ENCODE results near the gene HOXB13.

HOXB13 gene

DNA sequence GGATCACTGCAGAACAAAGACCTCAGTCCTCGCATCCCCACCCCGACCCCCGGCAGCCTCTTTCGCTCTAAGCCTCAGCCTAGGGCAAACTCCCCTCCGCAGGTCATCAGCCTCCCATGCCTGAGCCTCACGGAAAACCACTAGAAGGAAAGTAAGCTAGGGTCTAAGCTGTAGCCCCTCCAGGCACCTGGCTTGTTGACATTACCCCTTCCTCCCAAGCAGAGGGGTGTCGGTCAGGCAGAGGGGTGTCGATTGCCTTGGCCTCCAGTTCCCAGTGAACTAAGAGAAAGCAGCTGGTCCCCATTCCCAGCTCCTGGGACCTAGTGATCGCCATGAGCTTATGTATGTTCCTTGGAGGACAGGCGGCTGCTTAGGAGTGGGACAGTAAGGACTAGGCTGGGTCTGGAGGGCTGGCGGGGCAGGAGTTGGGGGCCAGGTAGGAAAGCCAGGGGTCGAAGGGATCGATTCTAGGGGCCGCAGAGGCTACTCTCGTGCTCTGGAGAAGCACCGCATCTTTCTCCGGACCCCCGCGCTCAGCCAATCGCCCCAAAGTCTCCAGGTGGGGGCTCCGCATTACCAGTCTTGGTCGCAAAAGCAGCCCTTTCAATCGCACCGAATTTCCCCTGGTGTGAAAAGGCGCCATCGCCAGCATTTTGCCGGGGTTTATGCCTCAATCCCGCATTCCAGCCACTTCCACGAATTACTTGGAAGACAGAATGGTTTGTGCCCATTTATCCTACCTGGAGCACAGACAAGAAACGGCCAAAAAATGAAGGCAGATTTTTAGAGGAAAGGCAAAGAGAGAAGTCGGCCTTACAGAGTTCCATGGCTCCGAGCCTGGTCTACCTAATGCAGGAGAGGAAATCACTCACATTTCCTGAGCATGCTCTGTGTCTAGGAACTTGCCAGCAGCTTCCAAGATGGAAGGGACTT lies 21.3 kb upstream of the HOXB13 start:
- H3K4me1 ChIP-seq (ENCODE audit: control insufficient read depth in 2 of 2, insufficient read depth in 2 of 2, low read length in 2 of 2): peaks cover 0 to 5% of the 10 kb centered on the region in 2 donors
- H3K4me3 ChIP-seq (ENCODE audit: low read length in 2 of 2): no peak overlapping the region
- peaks cover 26 to 90% of the 10 kb centered on the region in 2 donors for H3K27me3 ChIP-seq (ENCODE audit: control insufficient read depth in 2 of 2, insufficient read depth in 2 of 2, low read length in 2 of 2)
- no peak overlapping the region for H3K9ac ChIP-seq (ENCODE audit: low read depth in 1 of 2, low read length in 2 of 2)
- no peaks in the 10 kb centered on the region for H3K36me3 ChIP-seq (ENCODE audit: control insufficient read depth in 2 of 2, insufficient read depth in 2 of 2, low read length in 2 of 2)
- H3K27ac ChIP-seq (ENCODE audit: low read depth in 2 of 2, low read length in 2 of 2): no peak overlapping the region
- no peaks in the 10 kb centered on the region for H3K9me3 ChIP-seq (ENCODE audit: control insufficient read depth in 2 of 2, low read length in 2 of 2)

DNA sequence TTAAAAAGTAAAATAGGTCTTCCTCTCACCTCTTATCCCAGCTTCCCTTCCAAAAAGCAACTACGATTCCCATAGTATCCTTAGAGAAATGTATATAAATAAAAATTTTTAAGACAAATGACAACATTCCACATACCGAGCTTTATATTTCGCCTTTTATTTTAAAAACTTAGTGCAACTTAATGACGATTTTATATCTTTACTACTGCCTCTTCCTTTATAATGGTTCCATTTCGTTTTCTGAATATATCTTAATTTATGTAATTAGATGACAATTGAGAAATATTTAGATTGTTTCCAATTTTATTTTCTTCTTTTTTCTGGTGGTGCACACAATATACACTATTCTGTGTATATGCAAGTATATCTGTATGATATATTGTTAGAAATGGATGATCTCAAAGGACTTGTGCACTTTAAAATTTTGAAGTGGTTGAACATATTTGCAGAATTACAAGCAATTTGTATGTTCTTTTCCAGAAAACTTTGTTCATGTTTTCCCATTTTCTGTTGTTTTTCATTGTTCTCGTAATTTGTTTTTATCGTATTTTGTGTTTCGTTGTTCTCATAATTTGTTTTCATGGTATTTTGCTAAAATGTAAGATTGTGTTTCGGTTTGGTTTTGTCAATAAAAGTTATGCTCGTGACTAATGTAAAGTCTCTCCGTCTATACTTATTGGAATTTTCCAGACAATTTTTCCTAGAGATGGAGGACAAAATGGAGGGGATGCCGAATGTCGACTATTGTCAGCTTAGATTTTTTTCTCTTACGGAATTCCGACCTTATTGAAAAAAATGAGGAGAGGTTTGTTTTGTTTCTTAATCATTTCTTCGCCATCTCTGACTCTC lies 20.4 kb upstream of the HOXB13 start:
- no peak overlapping the region for H3K27ac ChIP-seq (ENCODE audit: low read depth in 2 of 2, low read length in 2 of 2)

DNA sequence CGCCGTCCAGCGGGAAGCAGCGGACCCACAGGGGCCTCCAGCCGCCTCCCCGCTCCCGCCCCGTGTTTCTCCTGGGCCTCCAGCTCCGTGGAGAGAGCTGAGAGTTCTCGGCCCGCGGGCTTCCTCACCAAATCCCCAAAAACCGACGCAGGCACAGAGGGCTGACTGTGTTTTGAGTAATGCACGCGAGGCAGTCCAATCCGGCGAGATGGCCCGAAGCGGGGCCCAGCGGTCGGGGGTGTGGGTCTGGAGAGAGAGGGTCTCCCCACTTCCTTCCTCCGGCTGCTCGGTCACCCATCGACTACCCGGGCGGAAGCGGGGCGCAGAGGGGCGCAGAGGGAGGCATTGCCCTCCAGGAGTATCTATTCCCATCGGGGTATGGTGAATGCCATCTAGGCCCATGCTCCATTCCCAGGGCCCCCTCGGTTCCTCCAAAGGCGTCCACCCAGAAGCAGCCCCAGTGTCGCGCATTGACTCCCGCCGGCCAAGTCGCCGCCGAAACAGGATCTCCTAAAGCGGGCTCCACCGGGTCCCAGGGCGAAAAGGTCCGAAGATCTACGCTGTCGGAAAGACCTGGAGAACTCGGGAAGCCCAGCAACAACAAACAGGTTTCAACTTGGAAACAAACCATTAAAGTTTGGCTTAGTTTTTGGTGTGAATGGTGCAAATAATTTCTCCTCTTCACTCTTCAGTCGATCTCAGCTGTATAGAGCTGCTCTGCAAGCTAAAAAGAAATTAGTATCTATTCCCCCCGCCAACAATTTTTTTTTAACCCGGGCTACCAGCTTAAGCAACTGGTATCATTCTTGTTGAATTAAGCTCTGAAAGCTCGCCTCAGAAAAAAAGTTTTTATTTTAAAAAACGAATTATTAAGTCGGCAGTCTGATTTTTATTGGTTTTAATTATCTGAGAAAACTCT lies 19.2 kb upstream of the HOXB13 start:
- peaks cover 23 to 81% of the 10 kb centered on the region in 2 donors for H3K27me3 ChIP-seq (ENCODE audit: control insufficient read depth in 2 of 2, insufficient read depth in 2 of 2, low read length in 2 of 2)
- H3K4me1 ChIP-seq (ENCODE audit: control insufficient read depth in 2 of 2, insufficient read depth in 2 of 2, low read length in 2 of 2): no peaks in the 10 kb centered on the region
- H3K27ac ChIP-seq (ENCODE audit: low read depth in 2 of 2, low read length in 2 of 2): peak overlapping the region in 1 of 2 donors; percentile 5
- no peaks in the 10 kb centered on the region for H3K36me3 ChIP-seq (ENCODE audit: control insufficient read depth in 2 of 2, insufficient read depth in 2 of 2, low read length in 2 of 2)
- peak overlapping the region in 1 of 2 donors; percentile 14 for H3K4me3 ChIP-seq (ENCODE audit: low read length in 2 of 2)
- no peaks in the 10 kb centered on the region for H3K9me3 ChIP-seq (ENCODE audit: control insufficient read depth in 2 of 2, low read length in 2 of 2)
- peak overlapping the region in 1 of 2 donors; percentile 33 for H3K9ac ChIP-seq (ENCODE audit: low read depth in 1 of 2, low read length in 2 of 2)

More for the DNA sequence above, 20.4 kb upstream of the HOXB13 start:
- Histone ChIP-seq H3K4me1 (ENCODE audit: control insufficient read depth in 2 of 2, insufficient read depth in 2 of 2, low read length in 2 of 2) (peaks cover 0 to 2% of the 10 kb centered on the region in 2 donors), H3K9me3 (ENCODE audit: control insufficient read depth in 2 of 2, low read length in 2 of 2) (no peaks in the 10 kb centered on the region), H3K9ac (ENCODE audit: low read depth in 1 of 2, low read length in 2 of 2) (no peak overlapping the region), H3K27me3 (ENCODE audit: control insufficient read depth in 2 of 2, insufficient read depth in 2 of 2, low read length in 2 of 2) (peaks cover 23 to 85% of the 10 kb centered on the region in 2 donors), H3K36me3 (ENCODE audit: control insufficient read depth in 2 of 2, insufficient read depth in 2 of 2, low read length in 2 of 2) (no peaks in the 10 kb centered on the region), H3K4me3 (ENCODE audit: low read length in 2 of 2) (no peak overlapping the region)

DNA sequence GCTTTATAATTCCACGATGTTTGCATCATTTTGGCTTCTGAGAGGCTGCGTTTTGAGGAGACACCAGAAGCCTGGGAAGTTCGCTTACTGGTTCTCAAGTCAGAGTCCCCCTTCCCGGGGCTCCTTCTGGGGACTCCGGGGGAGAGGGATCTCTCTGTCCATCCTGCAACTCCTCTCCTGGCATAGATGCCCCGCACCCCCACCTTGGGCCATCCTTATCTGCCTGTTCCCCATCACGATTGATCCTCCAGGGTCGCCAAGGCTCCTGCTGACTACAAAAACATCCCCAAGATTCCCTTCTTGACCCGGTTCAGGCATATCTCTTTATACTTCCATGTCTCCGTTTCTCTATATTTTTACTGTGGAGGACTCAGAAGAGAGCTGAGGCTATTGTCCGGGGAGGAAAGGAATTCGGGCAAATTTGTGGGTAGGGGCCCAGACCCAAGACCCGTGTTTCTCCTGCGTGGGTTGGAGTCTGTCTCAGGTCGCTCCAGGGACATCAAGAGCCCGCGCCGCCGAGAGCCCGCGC lies 18.4 kb upstream of the HOXB13 start:
- no peak overlapping the region for H3K27ac ChIP-seq (ENCODE audit: low read depth in 2 of 2, low read length in 2 of 2)
- H3K4me3 ChIP-seq (ENCODE audit: low read length in 2 of 2): no peak overlapping the region
- no peaks in the 10 kb centered on the region for H3K9me3 ChIP-seq (ENCODE audit: control insufficient read depth in 2 of 2, low read length in 2 of 2)
- H3K36me3 ChIP-seq (ENCODE audit: control insufficient read depth in 2 of 2, insufficient read depth in 2 of 2, low read length in 2 of 2): no peaks in the 10 kb centered on the region
- no peaks in the 10 kb centered on the region for H3K4me1 ChIP-seq (ENCODE audit: control insufficient read depth in 2 of 2, insufficient read depth in 2 of 2, low read length in 2 of 2)
- H3K9ac ChIP-seq (ENCODE audit: low read depth in 1 of 2, low read length in 2 of 2): peak overlapping the region in 1 of 2 donors; percentile 33
- H3K27me3 ChIP-seq (ENCODE audit: control insufficient read depth in 2 of 2, insufficient read depth in 2 of 2, low read length in 2 of 2): peaks cover 19 to 79% of the 10 kb centered on the region in 2 donors

DNA sequence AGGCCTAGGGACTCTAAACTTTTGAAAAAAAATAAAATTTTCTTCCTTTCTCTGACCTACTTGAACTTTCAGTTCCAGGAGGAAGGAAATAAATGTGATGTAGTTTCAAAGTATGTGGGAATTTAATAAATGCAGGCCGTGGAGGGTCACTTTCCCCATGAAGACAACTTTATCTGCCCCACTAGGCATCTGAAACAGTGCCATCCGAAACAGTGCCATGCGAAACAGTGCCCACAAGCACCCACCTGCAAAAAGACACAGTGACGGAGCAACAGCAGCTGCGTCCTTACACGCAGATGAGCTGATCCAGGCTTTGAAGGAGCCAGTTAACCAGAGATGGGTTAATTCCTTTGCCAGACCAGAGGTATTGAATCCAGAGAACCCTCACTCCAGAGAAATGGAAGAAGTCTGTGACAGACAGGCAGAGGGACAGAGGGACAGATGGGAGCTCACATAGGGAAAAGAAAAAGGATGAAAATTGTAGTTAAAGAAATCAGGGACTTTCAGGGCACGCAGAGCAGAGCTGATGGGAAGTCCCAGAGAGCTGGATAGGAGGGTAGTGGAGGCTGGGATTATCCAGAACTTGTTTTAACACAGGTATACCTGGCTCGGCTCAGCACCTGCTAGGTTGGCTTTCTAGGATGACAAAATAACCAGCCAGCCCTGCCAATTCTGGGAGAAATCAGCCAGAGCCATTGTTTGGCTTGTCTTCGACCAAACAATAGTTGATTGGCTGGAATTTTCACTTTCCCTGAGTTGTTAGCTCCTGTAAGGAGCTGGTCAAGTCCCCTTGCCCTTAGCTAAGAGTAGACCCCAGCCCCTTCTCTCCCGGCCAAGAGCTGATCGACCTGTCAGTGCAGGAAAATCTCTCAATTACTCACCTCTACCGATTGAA lies 17.1 kb upstream of the HOXB13 start:
- Histone ChIP-seq H3K9me3 (ENCODE audit: control insufficient read depth in 2 of 2, low read length in 2 of 2) (no peaks in the 10 kb centered on the region), H3K27me3 (ENCODE audit: control insufficient read depth in 2 of 2, insufficient read depth in 2 of 2, low read length in 2 of 2) (peaks cover 10 to 69% of the 10 kb centered on the region in 2 donors), H3K27ac (ENCODE audit: low read depth in 2 of 2, low read length in 2 of 2) (peak overlapping the region in 1 of 2 donors; percentile 5)

DNA sequence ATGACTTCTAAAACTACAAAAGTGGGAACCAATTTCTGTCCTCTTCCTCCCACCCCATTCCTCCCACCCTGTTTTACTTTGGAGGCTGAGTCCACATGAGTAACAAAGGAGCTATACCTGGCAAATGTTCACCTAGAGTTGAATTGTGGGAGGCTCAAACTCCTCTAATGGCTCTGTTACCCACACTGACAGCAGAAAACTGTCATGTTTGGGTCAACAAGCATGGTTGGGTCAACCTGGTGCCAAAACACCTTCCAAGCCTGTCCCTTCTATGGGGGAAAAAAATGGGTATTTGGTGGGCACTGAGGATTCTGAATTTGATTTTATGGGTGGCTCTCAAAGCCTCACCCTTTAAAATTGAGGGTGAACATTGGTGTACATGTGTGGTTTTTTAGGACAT lies 12.0 kb upstream of the HOXB13 start:
- H3K9ac ChIP-seq (ENCODE audit: low read depth in 1 of 2, low read length in 2 of 2): no peak overlapping the region
- H3K36me3 ChIP-seq (ENCODE audit: control insufficient read depth in 2 of 2, insufficient read depth in 2 of 2, low read length in 2 of 2): no peaks in the 10 kb centered on the region
- peaks cover 0 to 10% of the 10 kb centered on the region in 2 donors for H3K4me1 ChIP-seq (ENCODE audit: control insufficient read depth in 2 of 2, insufficient read depth in 2 of 2, low read length in 2 of 2)
- H3K9me3 ChIP-seq (ENCODE audit: control insufficient read depth in 2 of 2, low read length in 2 of 2): no peaks in the 10 kb centered on the region
- H3K27ac ChIP-seq (ENCODE audit: low read depth in 2 of 2, low read length in 2 of 2): no peak overlapping the region
- H3K27me3 ChIP-seq (ENCODE audit: control insufficient read depth in 2 of 2, insufficient read depth in 2 of 2, low read length in 2 of 2): peaks cover 13 to 47% of the 10 kb centered on the region in 2 donors
- H3K4me3 ChIP-seq (ENCODE audit: low read length in 2 of 2): no peak overlapping the region

More for the DNA sequence above, 17.1 kb upstream of the HOXB13 start:
- Histone ChIP-seq H3K36me3 (ENCODE audit: control insufficient read depth in 2 of 2, insufficient read depth in 2 of 2, low read length in 2 of 2) (no peaks in the 10 kb centered on the region), H3K9ac (ENCODE audit: low read depth in 1 of 2, low read length in 2 of 2) (no peak overlapping the region), H3K4me1 (ENCODE audit: control insufficient read depth in 2 of 2, insufficient read depth in 2 of 2, low read length in 2 of 2) (no peaks in the 10 kb centered on the region), H3K4me3 (ENCODE audit: low read length in 2 of 2) (no peak overlapping the region)

DNA sequence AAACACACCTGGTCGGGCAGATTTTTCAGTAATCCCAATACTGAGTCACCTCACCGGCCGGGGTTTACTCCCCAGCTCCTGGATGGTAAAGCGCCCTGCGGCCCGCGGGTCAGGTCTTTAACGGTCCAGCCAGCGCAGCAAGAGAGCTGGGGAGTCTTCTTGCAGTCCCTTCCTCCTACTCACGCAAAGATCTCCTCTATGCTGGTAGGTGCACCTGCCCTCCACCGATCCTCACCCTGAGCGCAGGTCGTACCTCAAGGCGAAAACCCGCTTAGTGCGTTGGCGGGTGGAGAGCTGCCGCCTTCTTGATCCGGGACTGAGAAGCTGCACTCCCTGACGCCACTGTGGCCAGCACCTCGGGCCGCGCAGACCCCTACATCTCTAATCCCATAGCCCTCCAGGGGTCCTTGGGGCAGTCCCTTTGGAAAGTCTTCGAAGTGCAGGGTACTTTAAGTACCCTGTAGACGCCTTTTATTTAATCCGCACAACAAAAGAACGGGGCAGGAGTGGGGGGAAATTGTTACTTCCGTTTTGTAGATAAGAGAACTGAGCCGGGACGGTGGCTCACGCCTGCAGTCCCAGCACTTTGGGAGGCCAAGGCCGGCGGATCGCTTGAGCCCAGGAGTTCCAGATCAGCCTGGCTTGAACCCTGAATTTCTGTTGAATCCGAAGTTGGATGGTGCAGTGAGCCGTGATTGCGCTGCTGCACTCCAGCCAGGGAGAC lies 10.4 kb upstream of the HOXB13 start:
- Histone ChIP-seq H3K27ac (ENCODE audit: low read depth in 2 of 2, low read length in 2 of 2) (no peak overlapping the region), H3K9me3 (ENCODE audit: control insufficient read depth in 2 of 2, low read length in 2 of 2) (no peaks in the 10 kb centered on the region), H3K4me1 (ENCODE audit: control insufficient read depth in 2 of 2, insufficient read depth in 2 of 2, low read length in 2 of 2) (peaks cover 0 to 12% of the 10 kb centered on the region in 2 donors), H3K4me3 (ENCODE audit: low read length in 2 of 2) (no peak overlapping the region), H3K27me3 (ENCODE audit: control insufficient read depth in 2 of 2, insufficient read depth in 2 of 2, low read length in 2 of 2) (peaks cover 13 to 48% of the 10 kb centered on the region in 2 donors), H3K36me3 (ENCODE audit: control insufficient read depth in 2 of 2, insufficient read depth in 2 of 2, low read length in 2 of 2) (no peaks in the 10 kb centered on the region), H3K9ac (ENCODE audit: low read depth in 1 of 2, low read length in 2 of 2) (no peak overlapping the region)

DNA sequence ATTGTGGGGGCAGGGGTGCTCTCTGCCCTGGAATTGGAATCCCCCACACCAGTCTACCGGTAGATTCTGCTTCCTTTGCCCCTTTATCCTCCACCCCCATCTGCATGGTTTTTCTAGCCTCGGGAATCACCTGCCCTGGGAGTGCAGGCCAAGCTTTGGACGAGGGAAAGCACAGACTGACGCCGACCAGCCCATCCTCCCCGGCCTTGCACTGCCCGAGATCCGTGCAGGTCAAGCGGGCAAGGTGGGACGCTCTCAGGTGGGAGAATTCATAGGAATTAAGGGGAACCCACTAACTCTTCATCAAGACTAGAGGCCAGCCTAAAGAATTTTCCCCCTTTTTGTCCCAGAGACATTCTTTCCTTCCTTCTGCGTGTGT lies 9.9 kb upstream of the HOXB13 start:
- Histone ChIP-seq H3K4me3 (ENCODE audit: low read length in 2 of 2) (no peak overlapping the region), H3K27me3 (ENCODE audit: control insufficient read depth in 2 of 2, insufficient read depth in 2 of 2, low read length in 2 of 2) (peaks cover 13 to 46% of the 10 kb centered on the region in 2 donors), H3K27ac (ENCODE audit: low read depth in 2 of 2, low read length in 2 of 2) (no peak overlapping the region), H3K9me3 (ENCODE audit: control insufficient read depth in 2 of 2, low read length in 2 of 2) (no peaks in the 10 kb centered on the region), H3K36me3 (ENCODE audit: control insufficient read depth in 2 of 2, insufficient read depth in 2 of 2, low read length in 2 of 2) (no peaks in the 10 kb centered on the region), H3K4me1 (ENCODE audit: control insufficient read depth in 2 of 2, insufficient read depth in 2 of 2, low read length in 2 of 2) (peaks cover 0 to 12% of the 10 kb centered on the region in 2 donors), H3K9ac (ENCODE audit: low read depth in 1 of 2, low read length in 2 of 2) (no peak overlapping the region)
